HT-29 (cell line): ENCODE data around the gene TRPM3. TPM values are rescaled to one million over a fixed set of nuclear protein-coding genes. Genes with fewer than 3 reads are reported as not detected.

ENCODE experiments used
- DNase-seq: peaks from one replicate; pipeline ENCODE4 v3.0.0-alpha.2; 2015; ENCODE audit warnings: low spot score
- total RNA-seq: library from RNA; depleted of rRNA; stranded (reverse); fragments of >200 nt; shearing (Covaris generic); gene quantifications from 2 replicates; pipeline ENCODE4 v1.2.3, GENCODE V29; 2014

The TRPM3 gene
- total RNA-seq, 1 experiment from 2014 or later: not detected

DNA sequence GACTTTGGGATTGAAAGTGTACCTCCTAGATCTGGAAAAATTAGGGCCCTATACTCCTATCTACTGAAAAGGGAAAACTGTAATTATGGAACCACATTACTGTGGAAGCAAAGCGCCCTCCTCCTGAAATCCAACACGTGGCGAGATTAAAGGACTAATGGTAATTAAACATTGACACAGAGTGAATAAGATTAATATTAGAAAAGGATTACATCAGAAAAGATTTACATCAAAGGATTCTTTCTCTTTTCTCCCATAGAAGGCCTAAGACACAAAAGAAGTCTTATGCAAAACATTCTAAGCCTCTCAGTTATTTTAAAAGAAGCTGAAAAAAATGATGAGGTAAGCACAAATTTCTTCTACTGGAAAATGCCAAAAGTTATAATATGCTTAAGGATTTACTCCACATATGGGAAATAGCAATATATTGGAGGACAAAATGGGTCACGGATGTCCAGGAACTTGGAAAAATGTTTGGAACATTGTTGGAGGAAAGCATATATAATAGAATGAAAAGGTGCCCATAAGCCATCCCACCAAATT lies 227.8 kb downstream of the TRPM3 start:
- DNase-seq: no peak

DNA sequence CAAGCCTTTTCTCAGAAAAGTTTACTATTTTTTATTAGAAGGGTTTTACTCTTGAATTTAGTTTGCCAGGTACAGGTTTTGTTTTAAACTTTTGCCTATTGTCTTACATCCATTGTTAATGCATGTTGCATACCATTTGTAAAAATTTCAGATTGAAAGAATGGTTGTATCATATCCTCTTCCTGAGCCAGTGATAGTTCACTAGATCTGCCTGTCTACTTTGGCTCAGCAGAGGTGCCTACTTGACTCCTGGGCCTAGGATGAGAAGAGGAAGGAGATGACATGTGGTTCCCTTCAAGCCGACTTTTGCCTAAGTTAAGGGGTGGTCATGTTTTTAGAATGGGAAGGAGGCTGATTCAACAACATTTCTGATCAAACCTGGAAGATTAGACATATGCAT lies 232.9 kb downstream of the TRPM3 start:
- no peak for DNase-seq

- DNase-seq: no peak
These were observed 233.6 kb downstream of the TRPM3 start for GRCh38 chr9:70887826-70888225.

- DNase-seq: no peak
These were observed 237.2 kb downstream of the TRPM3 start for GRCh38 chr9:70883963-70884793.

DNA sequence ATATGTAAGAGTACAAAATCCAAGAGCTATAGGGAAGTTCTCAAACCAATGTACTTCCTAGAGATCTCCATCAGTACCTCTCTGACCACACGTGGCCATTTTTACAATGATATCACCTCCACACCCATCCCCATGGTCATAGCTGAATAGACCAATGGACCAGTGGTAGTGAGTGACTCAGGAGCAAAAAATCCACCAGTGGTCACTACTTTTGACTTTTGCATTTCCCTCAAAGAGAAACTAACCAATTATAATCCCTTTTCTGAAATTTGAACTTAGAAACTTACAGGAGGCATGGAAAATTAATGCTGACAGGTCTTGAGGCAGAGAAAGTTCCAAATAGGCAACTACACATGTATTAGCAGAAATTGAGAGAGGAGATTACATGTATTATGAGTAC lies 238.4 kb downstream of the TRPM3 start:
- DNase-seq: no peak

- DNase-seq: no peak
These were observed 240.1 kb downstream of the TRPM3 start for GRCh38 chr9:70881333-70881732.

DNA sequence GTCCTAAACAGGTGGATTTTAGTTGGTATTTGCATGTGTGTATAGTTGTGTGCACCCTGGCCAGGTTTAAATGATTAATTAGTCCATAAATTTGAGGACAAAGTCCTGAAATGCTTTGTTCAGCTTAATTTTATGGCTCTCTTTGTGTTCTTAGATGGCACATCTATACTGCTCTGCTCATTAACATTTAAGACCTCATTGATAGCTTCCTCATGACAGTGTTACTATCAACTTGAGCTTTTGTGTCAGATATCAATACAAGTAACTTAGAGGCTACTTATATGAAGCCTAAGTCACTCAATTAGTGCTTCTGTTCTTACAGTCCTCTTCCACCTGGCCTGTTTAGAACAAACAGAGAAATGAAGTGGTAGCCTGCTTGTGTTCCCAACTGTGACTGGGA lies 240.9 kb downstream of the TRPM3 start:
- DNase-seq: no peak

DNA sequence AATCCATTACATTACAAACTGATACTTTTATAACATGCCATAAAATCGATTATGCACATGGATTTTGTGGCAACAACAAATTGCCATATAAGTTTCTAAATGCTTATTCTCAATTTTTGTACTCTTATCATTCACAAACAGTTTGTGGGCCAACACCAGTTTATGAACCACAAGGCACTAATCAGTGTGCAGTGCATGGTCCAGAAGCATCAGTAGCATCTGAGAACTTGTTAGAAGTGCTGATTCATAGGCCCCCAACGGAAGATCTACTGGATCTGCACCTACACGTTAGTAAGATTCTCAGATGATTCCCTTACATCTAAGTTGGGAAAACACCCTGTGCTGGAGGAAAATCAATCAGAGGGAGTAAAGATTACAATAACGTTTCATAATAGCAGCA lies 242.8 kb downstream of the TRPM3 start:
- DNase-seq: no peak

DNA sequence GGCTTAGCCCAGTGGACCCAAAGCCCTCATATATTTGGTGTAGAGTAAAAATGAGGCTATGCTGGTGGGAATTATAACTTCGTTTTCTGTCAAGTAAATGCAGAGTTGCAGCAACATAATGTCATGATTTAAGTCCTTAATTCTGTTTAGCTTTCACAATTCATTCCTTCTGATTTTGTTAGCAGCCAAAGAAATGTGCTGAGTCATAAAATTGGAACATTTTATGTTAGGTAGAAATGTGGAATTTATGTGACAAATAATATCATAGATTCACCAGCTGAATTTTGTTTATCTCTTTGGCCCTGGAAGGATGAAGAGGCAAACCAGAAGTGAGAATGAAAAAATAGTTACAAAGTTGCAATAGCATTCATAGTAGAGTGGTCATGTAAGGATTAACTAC lies 247.0 kb downstream of the TRPM3 start:
- DNase-seq: no peak

GRCh38 chr9:70873506-70873905 lies 247.9 kb downstream of the TRPM3 start:
- DNase-seq: no peak

DNA sequence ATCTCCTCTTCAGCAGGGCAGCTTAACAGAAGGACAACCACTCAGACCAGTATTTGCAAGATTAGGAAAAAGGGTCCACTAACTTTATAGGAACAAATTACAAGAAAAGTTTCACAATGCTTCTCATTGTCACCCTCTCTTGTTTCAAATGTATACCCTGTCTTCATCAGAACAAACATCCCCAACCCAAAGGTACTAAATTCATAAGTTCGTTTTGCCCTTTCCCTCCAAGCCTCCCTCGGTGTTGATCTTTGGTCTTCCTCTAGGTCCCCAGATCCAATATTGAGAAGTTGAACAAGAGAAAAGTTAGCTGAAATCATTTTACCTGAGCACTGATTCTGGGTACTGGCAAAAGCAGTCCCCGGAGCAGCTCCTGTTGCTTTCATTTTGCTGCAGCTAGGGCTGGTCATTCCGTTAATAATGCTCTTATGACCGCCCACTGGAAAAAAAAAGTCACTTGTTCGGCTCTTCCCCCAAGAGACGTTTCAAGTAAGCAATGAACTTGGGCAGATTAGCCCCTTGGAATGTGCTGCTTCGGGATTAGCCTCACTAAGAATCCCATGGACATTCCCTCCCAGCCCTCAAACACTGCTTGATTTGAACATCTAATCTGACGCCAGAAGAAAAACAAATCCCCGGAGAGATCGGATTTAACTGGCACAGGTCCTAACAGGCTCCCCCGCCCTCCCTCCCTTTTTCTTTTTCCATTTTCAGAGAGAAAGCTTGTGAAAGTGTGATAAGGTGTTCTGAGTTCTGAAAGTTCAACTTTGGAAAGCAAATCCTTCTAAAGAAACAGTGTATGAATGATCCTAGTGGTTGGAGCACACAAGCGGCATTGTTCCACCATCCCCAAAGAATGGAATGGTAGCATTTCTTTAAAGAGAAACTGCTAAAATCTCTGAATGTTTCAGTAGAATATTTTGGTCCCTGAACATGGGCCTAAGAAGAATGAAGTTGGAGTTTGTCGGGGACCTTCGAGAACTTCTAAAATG lies 252.5 kb downstream of the TRPM3 start:
- DNase-seq: no peak

DNA sequence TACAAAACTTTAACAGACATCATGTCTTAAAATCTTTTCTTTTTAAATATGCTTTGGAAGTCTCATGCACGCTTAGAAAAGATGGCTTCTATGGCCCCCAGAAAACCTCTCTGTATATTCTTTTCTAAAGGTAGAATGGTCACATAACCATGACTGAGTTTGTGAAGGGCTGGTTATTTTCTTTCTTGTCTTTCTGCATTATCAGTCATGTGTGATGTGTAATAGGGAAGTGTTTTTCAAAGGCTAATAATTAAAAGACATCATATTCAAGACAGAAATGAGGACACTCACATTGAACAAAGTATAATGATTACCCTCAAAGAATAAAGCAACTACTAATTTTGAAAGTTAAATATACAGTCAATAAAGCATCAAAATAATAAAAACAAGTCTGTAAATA lies 253.4 kb downstream of the TRPM3 start:
- DNase-seq: no peak

- no peak for DNase-seq
These were observed 255.9 kb downstream of the TRPM3 start for GRCh38 chr9:70865471-70865870.

DNA sequence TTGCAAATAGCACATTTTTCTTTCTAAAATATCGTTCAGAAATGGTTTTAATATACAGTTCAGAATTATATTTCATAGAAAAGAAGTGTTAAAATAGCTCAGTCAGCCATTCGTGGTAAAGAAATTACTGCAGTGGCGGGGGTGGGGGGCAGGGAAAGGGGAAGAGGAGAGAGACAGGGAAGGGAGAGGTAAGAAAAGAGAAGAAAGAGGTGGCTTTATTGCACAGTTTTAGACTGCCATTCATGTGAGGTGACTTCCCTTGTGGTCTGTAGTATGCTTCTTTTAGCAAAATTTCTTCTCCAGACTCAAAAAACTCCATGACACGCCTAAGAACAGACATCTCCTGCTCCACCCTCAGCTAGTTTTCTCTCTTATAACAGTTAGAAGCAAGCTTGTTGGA lies 259.6 kb downstream of the TRPM3 start:
- DNase-seq: no peak

- no peak for DNase-seq
These were observed 260.0 kb downstream of the TRPM3 start for GRCh38 chr9:70861376-70861775.

DNA sequence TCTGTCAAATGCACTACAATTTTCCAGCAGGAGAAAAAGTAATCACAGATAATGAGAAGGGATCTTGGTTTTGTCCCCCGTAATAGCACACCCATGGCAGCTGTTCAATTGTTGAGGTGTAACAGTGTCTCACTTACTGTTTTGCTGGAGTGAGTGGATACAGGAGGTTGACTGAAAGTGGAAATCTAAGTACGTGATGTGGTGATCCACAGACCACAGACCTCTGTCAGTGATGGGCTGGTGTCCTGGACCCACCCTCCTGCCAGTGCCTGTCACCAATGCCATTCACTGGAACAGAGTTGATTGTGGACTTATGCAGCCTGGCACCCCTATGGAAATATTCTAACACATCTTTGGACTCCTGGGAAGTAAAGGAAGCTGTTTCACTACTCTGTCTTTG lies 261.7 kb downstream of the TRPM3 start:
- no peak for DNase-seq

DNA sequence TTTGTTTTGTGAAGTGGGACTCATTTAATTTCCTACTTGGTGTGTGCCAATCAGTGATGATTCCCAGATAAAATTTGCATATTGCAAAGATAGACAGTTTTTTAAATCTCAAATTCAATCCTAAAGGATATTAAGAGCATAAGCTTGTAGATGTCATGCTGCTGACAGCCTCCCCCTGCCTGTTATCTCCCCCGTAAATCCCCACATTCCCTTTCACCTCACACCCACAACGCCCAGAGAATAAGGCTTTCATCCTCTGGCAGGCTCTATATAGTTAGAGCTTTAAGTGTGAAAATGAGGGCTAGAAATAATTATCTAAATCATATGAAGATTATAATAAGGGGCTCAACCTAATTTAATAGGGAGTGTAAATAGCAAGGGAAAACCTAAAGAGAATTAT lies 265.0 kb downstream of the TRPM3 start:
- DNase-seq: no peak

- no peak for DNase-seq
These were observed 268.6 kb downstream of the TRPM3 start for GRCh38 chr9:70852711-70853240.

GRCh38 chr9:70840266-70840665 lies 281.2 kb downstream of the TRPM3 start:
- DNase-seq: no peak

GRCh38 chr9:70835323-70835722 lies 286.1 kb downstream of the TRPM3 start:
- no peak for DNase-seq

GRCh38 chr9:70832492-70832891 lies 288.9 kb downstream of the TRPM3 start:
- DNase-seq: no peak

DNA sequence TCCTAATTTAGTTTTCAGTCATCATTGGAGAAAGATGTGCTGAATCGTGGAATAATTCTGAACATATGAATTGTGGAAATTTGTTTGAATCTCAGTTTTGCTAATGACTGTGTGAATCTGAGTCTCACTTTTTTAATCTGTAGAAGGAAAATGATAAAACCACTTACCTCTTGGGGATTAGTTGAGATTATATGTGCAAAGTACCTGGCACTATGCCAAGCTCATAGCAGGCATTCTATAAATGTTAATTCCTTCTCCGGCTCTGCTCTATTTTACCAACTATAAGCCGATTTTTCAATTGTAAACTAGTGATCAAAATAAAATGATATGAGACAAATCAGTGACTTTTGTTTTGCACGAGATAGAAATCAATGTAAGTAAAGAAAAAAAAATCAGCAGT lies 290.8 kb downstream of the TRPM3 start:
- no peak for DNase-seq
